GM12801 (cell line): ENCODE results near the gene STIMATE.

ENCODE experiments used
- TF ChIP-seq, protein P1 (sequence below): IDR thresholded peaks from one replicate; pipeline ENCODE4 v1.5.1; 2011; ENCODE audit warnings: control low read depth; ENCODE audit not compliant: insufficient read length; ENCODE audit errors: extremely low read depth

Gene STIMATE

DNA sequence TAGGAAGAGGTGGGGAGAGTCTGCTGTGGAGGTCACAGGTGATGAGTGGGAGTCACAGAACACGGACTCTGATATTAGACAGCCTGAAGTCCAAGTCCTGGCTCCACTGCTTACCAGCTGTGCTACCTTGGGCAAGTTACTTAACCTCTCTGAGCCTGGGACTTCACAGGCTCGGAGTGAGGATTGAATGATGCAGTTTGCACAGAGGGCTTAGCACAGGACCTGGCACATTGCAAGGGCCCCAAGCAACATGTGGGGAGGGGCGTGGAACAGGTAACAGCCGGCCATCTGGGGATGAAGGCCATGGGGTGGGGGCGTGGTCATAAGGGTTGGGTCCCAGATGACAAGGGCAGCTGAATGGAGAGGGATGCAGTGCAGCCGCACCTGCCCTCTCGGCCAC, 107.0 kb downstream of the STIMATE start:
- TF ChIP-seq, protein P1, sequence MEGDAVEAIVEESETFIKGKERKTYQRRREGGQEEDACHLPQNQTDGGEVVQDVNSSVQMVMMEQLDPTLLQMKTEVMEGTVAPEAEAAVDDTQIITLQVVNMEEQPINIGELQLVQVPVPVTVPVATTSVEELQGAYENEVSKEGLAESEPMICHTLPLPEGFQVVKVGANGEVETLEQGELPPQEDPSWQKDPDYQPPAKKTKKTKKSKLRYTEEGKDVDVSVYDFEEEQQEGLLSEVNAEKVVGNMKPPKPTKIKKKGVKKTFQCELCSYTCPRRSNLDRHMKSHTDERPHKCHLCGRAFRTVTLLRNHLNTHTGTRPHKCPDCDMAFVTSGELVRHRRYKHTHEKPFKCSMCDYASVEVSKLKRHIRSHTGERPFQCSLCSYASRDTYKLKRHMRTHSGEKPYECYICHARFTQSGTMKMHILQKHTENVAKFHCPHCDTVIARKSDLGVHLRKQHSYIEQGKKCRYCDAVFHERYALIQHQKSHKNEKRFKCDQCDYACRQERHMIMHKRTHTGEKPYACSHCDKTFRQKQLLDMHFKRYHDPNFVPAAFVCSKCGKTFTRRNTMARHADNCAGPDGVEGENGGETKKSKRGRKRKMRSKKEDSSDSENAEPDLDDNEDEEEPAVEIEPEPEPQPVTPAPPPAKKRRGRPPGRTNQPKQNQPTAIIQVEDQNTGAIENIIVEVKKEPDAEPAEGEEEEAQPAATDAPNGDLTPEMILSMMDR = no peak

DNA sequence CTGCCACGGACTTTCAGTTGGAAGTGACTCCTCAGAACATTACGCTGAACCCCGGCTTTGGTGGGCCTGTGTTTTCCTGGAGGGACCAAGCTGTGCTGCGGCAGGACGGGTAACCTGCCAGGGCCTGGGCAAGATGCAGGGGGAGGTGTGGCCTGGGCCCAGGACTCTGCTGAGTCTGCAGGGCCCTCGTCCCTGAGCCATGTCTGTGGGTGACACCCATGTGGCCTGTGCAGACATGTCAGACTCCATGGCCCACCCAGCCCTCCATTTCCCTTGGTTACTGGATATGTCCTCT, 107.7 kb downstream of the STIMATE start:
- TF ChIP-seq, protein P1 = no peak

DNA sequence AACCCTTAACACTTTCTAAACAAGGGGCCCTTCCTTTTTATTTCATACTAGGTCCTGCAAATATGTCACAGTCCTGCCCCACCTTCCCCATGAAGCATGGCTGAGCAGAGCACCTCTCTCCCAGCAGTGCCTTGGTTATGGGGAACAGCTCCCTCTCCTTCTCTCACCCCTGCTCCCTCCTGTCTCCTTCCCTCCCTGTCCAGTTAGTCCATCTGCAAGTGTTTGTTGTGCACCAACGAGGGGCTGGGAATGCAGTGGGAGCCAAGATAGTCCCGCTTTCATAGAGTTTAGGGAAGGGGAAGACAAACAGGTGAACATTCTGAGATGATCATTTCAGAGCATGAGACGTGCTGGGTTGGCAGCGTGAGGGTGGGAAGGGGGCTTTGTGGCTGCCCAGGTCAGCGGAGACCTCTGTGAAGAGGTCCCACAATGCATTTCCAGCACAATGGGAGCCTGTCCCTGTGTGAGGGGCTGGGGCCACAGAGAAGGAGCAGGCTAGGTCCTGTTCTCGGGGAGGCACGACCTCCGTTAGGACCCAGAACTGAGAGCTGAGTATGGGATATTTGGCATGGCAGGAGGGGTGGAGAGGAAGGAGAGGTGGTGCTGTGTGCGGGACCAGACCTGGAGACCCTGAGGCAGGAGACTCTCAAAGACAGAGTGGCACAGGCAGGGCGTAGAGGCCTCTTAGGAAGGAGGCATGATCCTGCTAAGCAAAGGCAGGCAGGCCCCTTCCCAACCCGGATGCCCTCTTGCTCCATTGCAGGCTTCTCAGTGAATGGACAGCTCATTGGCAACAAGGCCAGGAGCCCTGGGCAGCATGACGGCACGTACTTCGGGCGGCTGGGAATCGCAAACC, 108.2 kb downstream of the STIMATE start:
- TF ChIP-seq, protein P1 = no peak

DNA sequence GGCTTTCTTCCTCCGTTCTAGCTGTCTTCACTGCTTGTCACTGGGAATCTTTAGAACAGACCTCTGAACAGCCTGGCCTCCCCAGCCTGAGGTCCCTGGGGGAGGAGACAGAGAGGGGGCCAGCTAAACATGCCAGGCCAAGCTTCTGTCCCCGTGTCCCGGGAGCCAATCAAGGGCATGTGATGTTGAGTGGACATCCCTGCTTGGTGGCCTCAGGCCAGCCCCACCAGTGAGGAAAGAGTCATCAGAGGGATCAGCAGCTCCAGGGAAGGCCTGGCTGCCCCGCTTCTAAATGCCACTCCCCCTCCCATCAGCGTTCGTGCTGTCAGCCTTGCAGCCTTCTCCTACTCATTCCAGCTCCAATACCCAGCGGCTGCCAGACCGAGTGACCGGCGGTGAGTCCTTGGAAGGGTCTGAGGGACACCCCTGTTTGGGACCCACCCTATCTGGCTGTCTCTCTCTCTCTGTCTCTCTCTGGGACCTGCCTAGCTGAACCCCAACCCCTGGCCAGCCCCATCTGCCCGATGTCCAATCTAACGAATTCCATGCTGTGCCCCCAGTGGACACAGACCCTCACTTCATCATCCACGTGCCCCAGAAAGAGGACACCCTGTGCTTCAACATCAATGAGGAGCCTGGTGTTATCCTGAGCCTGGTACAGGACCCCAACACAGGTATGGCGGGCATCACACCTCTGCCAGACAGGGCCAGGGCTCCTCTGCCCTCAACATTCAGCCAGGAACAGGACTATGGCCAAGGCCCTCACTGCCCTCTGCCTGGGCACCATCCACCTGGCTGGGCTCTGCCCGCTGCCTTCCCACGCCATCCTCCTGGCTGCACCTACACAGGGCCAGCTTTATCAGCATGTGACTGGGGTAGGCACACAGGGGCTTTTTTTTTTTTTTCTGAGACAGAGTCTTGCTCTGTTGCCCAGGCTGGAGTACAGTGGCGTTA, 109.4 kb downstream of the STIMATE start:
- TF ChIP-seq, protein P1 = no peak

DNA sequence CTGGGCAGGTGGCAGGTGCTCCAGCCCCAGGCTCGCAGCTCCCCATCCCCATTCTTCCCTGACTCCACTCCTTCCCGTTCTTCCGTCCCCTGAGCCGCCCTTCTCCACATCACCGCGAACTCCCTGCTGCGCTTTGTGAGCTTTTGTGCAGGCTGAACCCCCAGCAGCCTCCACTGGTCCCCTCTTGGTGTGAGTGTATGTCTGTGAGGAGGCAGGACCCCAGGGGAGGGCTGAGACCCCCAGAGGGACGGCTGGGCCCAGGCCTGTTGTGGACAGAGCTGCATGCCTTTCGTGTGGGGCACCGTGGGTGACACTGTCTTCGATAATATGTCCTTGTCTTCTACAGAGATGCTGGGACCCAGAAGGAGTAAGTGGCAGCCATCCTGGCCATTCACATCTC, 110.1 kb downstream of the STIMATE start:
- TF ChIP-seq, protein P1 = no peak
